Measurements from ENCODE around the gene ADRB1.

The ADRB1 gene

DNA sequence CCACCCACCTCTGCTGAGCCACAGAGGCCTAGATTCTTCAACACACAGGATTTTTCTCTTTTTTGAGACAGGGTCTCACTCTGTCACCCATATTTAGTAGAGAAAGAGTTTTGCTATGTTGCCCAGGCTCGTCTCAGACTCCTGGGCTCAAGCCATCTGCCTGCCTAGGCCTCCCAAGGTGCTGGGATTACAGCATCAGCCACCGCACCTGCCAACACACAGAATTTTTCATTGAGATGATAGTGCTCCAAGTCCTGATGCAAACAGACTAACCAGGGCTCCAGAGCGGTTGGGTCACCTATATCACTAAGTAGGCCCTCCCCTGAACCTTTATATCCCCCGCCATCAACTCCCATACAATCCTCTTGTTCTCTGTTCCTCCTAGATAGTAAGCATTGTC, 24.4 kb upstream of the ADRB1 start:
- no peak for TF ChIP-seq CTCF (IDR thresholded peaks at IDR 0.05)
- no peak overlapping the region for H3K4me3 ChIP-seq
- DNase-seq (ENCODE audit: low spot score) = no peak
- no peak overlapping the region for H3K27ac ChIP-seq

- H3K27ac ChIP-seq = no peak overlapping the region
- no peak for DNase-seq (ENCODE audit: low spot score)
- TF ChIP-seq CTCF (IDR thresholded peaks at IDR 0.05) = no peak
- H3K4me3 ChIP-seq = no peak overlapping the region
Measured at GRCh38 chr10:114021154-114021553, 22.5 kb upstream of the ADRB1 start.

DNA sequence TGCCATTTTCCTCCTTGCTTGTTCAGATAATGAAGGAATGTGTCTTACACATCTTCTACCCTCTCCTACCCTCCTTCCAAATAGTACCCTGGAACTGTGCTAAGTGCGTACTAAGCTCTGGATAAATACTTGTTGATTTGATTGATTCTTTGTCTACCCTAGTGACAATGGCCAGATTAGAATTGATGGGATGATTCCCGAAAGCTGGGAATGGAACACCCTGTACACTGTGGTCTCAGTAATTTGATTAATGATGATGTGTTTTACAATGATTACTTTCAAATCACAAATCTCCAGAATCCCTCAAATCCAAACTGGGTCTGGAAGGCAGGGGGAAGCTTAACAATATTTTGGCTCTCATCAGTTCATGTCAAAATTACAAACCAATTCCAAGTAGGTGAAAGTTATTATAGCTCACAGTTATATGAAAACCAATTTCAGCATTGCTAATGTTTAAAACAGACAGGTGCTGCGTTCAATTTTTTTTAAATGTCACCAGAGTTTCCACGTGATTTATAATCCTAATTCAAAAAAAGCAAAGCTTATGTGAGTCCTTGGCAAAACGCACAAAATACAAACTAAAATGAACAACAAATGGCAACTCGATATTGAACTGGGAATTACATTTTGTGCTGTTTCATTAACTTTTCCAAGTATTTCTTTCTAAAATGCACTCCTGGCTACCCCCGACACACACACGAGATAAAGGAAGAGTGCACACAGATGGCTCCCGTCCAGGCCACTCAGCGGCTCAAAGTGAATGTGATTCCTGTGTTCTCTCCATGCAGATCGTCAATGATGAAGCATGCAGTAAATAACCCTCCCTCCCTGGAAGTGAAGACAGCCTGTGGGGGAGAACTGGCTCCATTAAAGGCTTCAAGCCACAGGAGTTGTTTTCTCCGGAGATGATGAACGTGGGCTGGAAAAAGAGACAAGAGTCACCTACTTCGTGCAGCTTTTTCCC, 21.7 kb upstream of the ADRB1 start:
- no peak for DNase-seq (ENCODE audit: low spot score)
- TF ChIP-seq CTCF (IDR thresholded peaks at IDR 0.05) = no peak
- Histone ChIP-seq H3K4me3 (no peak overlapping the region), H3K27ac (no peak overlapping the region)

DNA sequence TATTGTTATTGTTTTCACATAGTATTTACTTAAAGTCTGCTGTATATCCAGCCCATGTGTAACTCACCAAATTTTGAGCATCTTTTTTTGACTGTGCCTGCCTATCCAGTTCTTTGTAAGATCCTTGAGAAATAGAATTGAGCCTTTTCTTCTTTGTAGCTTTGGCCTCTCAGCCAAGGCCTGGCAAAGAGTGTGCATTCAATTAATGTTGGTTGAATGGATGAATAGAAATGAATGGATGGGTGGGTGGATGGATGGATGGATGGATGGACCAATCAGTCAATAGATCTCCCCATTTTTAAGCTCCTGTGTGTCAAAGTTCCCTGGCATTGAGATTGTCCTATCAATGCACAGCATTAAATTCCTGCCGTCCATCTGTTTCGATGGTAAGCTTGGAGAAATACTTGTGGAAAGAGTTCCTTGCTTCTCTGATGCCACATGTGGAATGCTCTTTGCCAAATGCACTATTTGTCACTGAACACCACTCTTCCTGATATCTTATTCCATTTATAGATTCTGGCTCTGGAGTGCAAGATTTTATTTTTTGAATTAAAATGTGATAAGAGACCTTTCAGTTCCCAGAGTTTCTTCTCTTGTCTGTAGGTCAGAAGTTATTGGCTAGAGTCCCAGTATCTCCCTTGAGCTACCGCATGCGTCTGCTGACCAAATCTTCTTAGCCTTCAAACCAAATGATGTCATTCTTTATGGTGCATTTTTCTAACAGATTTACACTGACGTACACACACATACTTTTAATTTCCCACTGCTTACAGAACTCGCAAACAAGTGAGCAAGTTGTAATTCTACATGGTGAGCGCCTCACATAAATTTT, 20.7 kb upstream of the ADRB1 start:
- Histone ChIP-seq H3K4me3 (no peak overlapping the region), H3K27ac (no peak overlapping the region)
- no peak for TF ChIP-seq CTCF (IDR thresholded peaks at IDR 0.05)
- no peak for DNase-seq (ENCODE audit: low spot score)

GRCh38 chr10:114024876-114025610, 18.6 kb upstream of the ADRB1 start:
- no peak for DNase-seq (ENCODE audit: low spot score)
- no peak for TF ChIP-seq CTCF (IDR thresholded peaks at IDR 0.05)
- Histone ChIP-seq H3K4me3 (no peak overlapping the region), H3K27ac (no peak overlapping the region)

DNA sequence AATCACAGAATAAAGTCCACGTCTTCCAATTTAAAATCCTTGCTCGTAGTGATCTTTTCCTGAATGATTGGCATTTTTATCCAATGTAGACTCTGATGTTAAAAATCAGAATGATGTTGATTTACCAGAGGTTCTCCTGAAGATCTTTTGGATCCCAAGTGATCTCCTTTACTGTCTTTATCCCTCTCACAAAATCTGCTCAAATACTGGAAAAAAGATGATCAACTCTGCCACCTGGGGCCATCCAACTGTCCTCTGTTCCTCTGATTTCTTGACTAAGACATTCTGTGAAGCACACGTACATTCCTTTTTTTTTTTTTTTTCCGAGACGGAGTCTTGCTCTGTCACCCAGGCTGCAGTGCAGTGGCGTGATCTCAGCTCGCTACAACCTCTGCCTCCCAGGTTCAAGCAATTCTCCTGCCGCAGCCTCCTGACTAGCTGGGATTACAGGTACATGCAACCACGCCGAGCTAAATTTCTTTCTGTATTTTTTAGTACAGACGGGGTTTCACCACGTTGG, 18.0 kb upstream of the ADRB1 start:
- DNase-seq (ENCODE audit: low spot score) = no peak
- no peak for TF ChIP-seq CTCF (IDR thresholded peaks at IDR 0.05)
- Histone ChIP-seq H3K27ac (no peak overlapping the region), H3K4me3 (no peak overlapping the region)
